Vagina (tissue), 2 donors: ENCODE data around the gene PIH1D2.

Experiments
- CTCF ChIP-seq, 3 experiments: fragments of 450-650 bp in 2 of 3; fragments of 200-600 bp in 1 of 3; sonication (generic) in 1 of 3; IDR thresholded peaks; one replicate each; pipeline ENCODE4 v1.5.1; 2017 to 2019; ENCODE audit warnings: antibody characterized with exemption in 3 of 3, mild to moderate bottlenecking in 2 of 3, moderate library complexity in 2 of 3
- POLR2A ChIP-seq, 2 donors: fragments of 450-650 bp; IDR thresholded peaks; one replicate each; pipeline ENCODE4 v1.6.1; 2017; ENCODE audit warnings: antibody characterized with exemption in 2 of 2, mild to moderate bottlenecking in 2 of 2, moderate library complexity in 2 of 2
- POLR2AphosphoS5 ChIP-seq, 2 donors: sonication (generic); formaldehyde crosslinking; IDR thresholded peaks; one replicate each; pipeline ENCODE4 v1.9.0; 2017; ENCODE audit warnings: antibody characterized with exemption in 2 of 2, mild to moderate bottlenecking in 2 of 2, low read depth in 1 of 2; ENCODE audit not compliant: insufficient read depth in 1 of 2

- TF ChIP-seq CTCF (IDR thresholded peaks at IDR 0.05) (no peak), POLR2A (IDR thresholded peaks at IDR 0.05) (no peak), POLR2AphosphoS5 (IDR thresholded peaks at IDR 0.05; ENCODE audit: insufficient read depth in 1 of 2, low read depth in 1 of 2) (no peak)
These were observed 28.9 kb downstream of the PIH1D2 start for GRCh38 chr11:112044961-112045360.
